Measurements from ENCODE around the gene EZR. TPM values are rescaled to one million over a fixed set of nuclear protein-coding genes. Genes with fewer than 3 reads are reported as not detected.

Gene EZR
- total RNA-seq, 3 donors from 2014 or later, result 315 to 327 (median 324) TPM

GRCh38 chr6:158753811-158754210 is 65.4 kb downstream of the EZR start:
- H3K36me3 Mint-ChIP-seq (ENCODE audit: insufficient read depth), result peaks cover 31% of the 10 kb centered on the region
- no peak for ATAC-seq
- no peaks in the 10 kb centered on the region for H3K4me1 Mint-ChIP-seq (ENCODE audit: low read depth)

GRCh38 chr6:158752613-158753012 is 66.6 kb downstream of the EZR start:
- DNase-seq, result no peak
- Mint-ChIP-seq H3K9me3 (no peaks in the 10 kb centered on the region), H3K4me1 (ENCODE audit: low read depth) (no peaks in the 10 kb centered on the region), H3K36me3 (ENCODE audit: insufficient read depth) (peaks cover 32% of the 10 kb centered on the region), H3K27me3 (ENCODE audit: low read depth) (no peaks in the 10 kb centered on the region), H3K4me3 (no peak overlapping the region)
- ATAC-seq, result no peak

More at GRCh38 chr6:158753811-158754210, 65.4 kb downstream of the EZR start:
- no peak for DNase-seq
- Mint-ChIP-seq H3K27me3 (ENCODE audit: low read depth) (no peaks in the 10 kb centered on the region), H3K9me3 (no peaks in the 10 kb centered on the region), H3K4me3 (no peak overlapping the region)

GRCh38 chr6:158751921-158752320 is 67.2 kb downstream of the EZR start:
- ATAC-seq, result no peak
- no peaks in the 10 kb centered on the region for H3K27me3 Mint-ChIP-seq (ENCODE audit: low read depth)
- H3K4me1 Mint-ChIP-seq (ENCODE audit: low read depth), result no peaks in the 10 kb centered on the region
- no peak for DNase-seq
- no peaks in the 10 kb centered on the region for H3K9me3 Mint-ChIP-seq
- peaks cover 30% of the 10 kb centered on the region for H3K36me3 Mint-ChIP-seq (ENCODE audit: insufficient read depth)
- no peak overlapping the region for H3K4me3 Mint-ChIP-seq

GRCh38 chr6:158751224-158751623 is 67.9 kb downstream of the EZR start:
- ATAC-seq (no peak), DNase-seq (no peak)
- H3K27me3 Mint-ChIP-seq (ENCODE audit: low read depth), result no peaks in the 10 kb centered on the region
- no peaks in the 10 kb centered on the region for H3K9me3 Mint-ChIP-seq
- peaks cover 30% of the 10 kb centered on the region for H3K36me3 Mint-ChIP-seq (ENCODE audit: insufficient read depth)
- no peak overlapping the region for H3K4me3 Mint-ChIP-seq
- H3K4me1 Mint-ChIP-seq (ENCODE audit: low read depth), result no peaks in the 10 kb centered on the region

- no peaks in the 10 kb centered on the region for H3K27me3 Mint-ChIP-seq (ENCODE audit: low read depth)
- peaks cover 34% of the 10 kb centered on the region for H3K36me3 Mint-ChIP-seq (ENCODE audit: insufficient read depth)
- no peaks in the 10 kb centered on the region for H3K9me3 Mint-ChIP-seq
- no peak overlapping the region for H3K4me3 Mint-ChIP-seq
- no peaks in the 10 kb centered on the region for H3K4me1 Mint-ChIP-seq (ENCODE audit: low read depth)
- ATAC-seq (no peak), DNase-seq (no peak)
Measured at GRCh38 chr6:158744986-158745430, 74.2 kb downstream of the EZR start.

DNA sequence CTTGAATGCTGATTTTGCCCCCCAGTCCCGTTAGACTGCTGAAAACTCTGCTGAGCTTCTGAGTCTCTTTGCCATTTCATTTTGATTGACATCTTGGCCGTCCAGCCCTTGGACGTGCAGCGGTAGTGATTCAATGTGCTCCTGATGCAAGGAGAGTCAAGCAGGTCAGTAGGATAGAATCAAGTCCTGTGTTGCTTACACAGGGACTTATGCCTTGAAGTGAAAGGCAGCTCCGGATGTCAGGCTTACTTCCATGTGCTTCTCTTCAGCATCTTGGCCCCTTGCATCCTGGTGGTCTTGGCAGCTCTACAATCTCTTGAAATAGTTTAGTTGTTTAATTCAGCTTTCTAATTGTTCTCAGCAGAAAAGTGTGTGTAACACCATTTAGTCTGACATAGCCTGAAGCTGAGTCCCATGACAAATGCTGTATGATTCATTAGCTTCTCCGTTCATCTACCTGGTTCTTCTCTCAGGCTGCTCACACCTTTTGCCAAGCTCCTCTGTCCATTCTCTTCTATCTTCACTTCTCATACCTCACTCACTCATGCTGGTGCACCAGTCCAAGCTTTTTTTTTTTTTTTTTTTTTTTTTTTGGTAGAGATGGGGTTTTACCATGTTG is 76.0 kb downstream of the EZR start:
- H3K4me1 Mint-ChIP-seq (ENCODE audit: low read depth), result no peaks in the 10 kb centered on the region

DNA sequence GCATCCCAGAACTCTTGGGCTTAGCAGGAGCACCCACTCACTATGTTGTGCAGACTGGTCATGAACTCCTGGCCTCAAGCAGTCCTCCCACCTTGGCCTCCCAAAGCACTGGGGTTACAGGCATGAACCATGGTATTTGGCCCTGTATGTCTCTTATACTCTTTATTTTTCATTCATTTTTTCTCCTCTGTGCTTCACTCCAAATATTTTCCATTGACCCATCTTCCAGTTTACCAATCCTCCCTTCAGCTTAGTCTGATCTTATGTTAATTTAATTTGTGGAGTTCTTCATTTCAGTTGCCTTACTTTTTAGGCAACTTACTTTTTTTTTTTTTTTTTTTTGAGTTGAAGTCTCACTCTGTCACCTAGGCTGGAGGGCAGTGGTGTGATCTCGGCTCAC is 79.5 kb downstream of the EZR start:
- no peaks in the 10 kb centered on the region for H3K4me1 Mint-ChIP-seq (ENCODE audit: low read depth)
- ATAC-seq (no peak), DNase-seq (no peak)
- peaks cover 44% of the 10 kb centered on the region for H3K36me3 Mint-ChIP-seq (ENCODE audit: insufficient read depth)
- peaks cover 16% of the 10 kb centered on the region for H3K9me3 Mint-ChIP-seq
- no peak overlapping the region for H3K4me3 Mint-ChIP-seq
- H3K27me3 Mint-ChIP-seq (ENCODE audit: low read depth), result no peaks in the 10 kb centered on the region

More for the DNA sequence above, 76.0 kb downstream of the EZR start:
- H3K27me3 Mint-ChIP-seq (ENCODE audit: low read depth), result no peaks in the 10 kb centered on the region
- H3K9me3 Mint-ChIP-seq, result peaks cover 15% of the 10 kb centered on the region
- ATAC-seq (no peak), DNase-seq (no peak)
- peaks cover 45% of the 10 kb centered on the region for H3K36me3 Mint-ChIP-seq (ENCODE audit: insufficient read depth)
- H3K4me3 Mint-ChIP-seq, result no peak overlapping the region

DNA sequence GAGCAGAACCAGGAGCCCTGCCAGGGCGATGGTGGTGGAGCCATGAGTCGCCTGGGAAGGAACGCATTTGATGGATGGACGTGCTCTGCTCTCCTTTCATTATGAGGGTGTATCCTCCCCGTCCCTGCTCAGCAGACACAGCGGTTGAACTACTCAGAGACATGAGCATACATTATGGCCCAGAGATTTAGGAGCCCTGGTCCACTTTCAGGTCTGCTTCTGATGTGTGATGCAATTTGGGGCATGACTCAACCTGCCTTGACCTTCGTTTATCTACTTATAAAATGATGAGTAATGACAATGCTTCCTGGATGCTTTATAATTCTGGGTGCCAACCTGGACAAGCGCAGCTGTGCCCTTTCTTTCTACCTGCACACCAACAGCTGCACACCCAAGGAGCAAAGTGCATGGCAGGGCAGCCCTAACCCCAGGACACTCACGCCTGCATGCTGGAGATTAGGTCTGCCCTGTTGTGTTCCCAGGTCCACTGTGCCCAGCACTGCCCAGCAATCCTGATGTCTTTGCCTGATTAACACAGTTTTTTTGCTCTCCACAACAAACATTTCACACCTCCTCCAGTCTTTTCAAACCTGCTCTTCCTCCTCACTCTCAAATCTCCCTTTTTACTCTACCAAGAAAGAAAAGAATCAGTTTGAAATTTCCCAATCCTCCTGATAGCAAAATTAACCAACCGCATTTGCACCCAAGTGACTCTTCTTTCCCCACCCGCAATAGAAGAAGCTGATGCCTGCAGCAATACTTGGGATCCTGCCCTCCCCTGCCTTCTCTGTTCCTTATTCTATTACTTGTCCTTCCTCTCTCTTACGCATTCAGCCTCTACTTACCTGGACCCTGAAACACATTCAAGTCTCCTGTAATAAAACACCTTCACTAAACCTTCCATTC is 81.2 kb downstream of the EZR start:
- H3K9me3 Mint-ChIP-seq, result peaks cover 16% of the 10 kb centered on the region
- no peak for ATAC-seq
- no peaks in the 10 kb centered on the region for H3K4me1 Mint-ChIP-seq (ENCODE audit: low read depth)
- H3K36me3 Mint-ChIP-seq (ENCODE audit: insufficient read depth), result peaks cover 44% of the 10 kb centered on the region
- no peaks in the 10 kb centered on the region for H3K27me3 Mint-ChIP-seq (ENCODE audit: low read depth)
- no peak overlapping the region for H3K4me3 Mint-ChIP-seq
- no peak for DNase-seq

DNA sequence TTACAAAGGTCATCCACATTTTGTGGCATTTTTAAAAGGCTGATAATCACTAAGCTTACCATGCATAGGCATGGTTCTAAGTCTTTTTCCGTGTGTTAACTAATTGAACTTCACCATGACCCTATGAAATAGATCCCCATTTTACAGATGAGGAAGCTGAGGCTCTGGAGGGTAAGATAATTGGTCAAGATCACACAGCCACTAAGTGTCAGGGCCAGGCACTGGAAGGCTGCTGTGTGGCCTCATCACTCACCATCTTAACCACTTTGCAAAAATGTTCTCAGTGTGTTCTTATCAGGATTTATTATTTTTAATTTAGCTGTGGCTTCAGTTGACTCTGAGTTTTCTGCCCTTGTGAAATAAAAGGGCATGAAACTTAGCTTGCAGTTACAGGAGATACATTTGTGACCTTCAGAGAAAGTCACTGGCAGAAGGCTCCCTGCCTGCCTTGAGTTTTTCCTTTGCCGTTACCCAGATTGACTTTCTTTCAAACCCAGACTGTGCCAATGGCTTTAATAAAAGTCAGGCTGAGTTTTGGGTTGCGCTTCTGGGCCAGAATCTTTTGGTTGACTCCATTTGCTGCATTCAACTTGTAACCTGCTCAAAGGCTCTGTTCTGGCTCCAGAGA is 82.0 kb downstream of the EZR start:
- Mint-ChIP-seq H3K36me3 (ENCODE audit: insufficient read depth) (peaks cover 48% of the 10 kb centered on the region), H3K9me3 (peaks cover 16% of the 10 kb centered on the region), H3K4me1 (ENCODE audit: low read depth) (no peaks in the 10 kb centered on the region), H3K27me3 (ENCODE audit: low read depth) (no peaks in the 10 kb centered on the region), H3K4me3 (no peak overlapping the region)
- no peak for DNase-seq
- no peak for ATAC-seq

DNA sequence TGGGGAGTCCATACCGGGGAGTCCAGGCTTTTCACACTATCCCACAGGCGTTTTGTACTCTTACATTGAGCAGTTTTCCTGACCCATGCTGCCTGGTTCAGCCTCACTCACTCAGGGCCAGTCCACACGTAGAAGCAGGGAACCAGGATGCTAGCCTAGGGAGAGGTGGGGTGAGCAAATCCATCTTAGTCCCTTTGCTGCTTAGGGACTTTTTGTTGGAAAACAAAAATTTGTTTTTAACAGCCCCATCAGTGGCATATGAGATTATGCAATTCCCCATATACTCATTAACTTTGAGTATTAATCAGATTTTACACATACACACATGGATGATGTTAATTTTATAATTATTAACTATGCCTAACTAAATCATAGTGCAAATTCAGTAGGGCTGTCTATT is 84.2 kb downstream of the EZR start:
- no peak for ATAC-seq
- H3K27me3 Mint-ChIP-seq (ENCODE audit: low read depth), result no peaks in the 10 kb centered on the region
- peaks cover 16% of the 10 kb centered on the region for H3K9me3 Mint-ChIP-seq
- no peak for DNase-seq
- no peak overlapping the region for H3K4me3 Mint-ChIP-seq
- peaks cover 56% of the 10 kb centered on the region for H3K36me3 Mint-ChIP-seq (ENCODE audit: insufficient read depth)
- no peaks in the 10 kb centered on the region for H3K4me1 Mint-ChIP-seq (ENCODE audit: low read depth)

- Mint-ChIP-seq H3K36me3 (ENCODE audit: insufficient read depth) (peaks cover 49% of the 10 kb centered on the region), H3K4me3 (no peak overlapping the region), H3K27me3 (ENCODE audit: low read depth) (no peaks in the 10 kb centered on the region), H3K4me1 (ENCODE audit: low read depth) (no peaks in the 10 kb centered on the region), H3K9me3 (no peaks in the 10 kb centered on the region)
- no peak for DNase-seq
- ATAC-seq, result no peak
Measured at GRCh38 chr6:158730541-158730907, 88.6 kb downstream of the EZR start.

DNA sequence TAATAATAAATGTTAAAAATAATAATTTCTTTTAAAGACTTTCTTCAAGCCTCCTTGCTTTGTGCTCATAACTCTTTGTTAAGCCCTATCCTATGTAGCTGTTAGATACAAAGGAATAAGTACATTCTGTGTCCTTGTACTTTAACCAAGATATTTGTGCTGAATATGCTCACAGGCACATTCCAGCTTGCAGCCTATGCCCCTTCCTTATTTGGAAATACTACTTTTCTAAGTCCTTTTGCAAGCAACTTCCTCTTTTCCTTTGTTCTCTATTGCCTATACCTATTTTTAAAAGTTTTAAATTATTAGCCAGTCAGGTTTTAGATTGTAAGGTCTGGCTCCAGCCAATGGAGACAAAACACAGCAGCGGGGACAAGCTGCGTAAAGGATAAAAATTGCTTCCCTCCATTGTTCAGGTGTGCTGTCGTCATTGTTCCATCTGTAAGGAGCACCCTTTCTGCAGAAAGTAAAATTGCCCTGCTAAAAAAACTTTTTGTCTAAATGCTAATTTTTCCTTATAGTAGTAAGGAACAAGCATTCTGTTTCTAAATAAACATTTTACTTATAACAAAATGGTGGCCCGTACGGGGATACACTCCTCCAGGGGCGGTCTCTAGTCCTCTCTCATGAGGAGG is 89.1 kb downstream of the EZR start:
- Mint-ChIP-seq H3K36me3 (ENCODE audit: insufficient read depth) (peaks cover 49% of the 10 kb centered on the region), H3K4me1 (ENCODE audit: low read depth) (no peaks in the 10 kb centered on the region), H3K4me3 (no peak overlapping the region), H3K27me3 (ENCODE audit: low read depth) (no peaks in the 10 kb centered on the region), H3K9me3 (no peaks in the 10 kb centered on the region)
- DNase-seq (no peak), ATAC-seq (no peak)

GRCh38 chr6:158725704-158726103 is 93.5 kb downstream of the EZR start:
- Mint-ChIP-seq H3K27me3 (ENCODE audit: low read depth) (no peaks in the 10 kb centered on the region), H3K9me3 (no peaks in the 10 kb centered on the region), H3K4me3 (no peak overlapping the region), H3K36me3 (ENCODE audit: insufficient read depth) (peaks cover 37% of the 10 kb centered on the region), H3K4me1 (ENCODE audit: low read depth) (peaks cover 13% of the 10 kb centered on the region)
- DNase-seq (no peak), ATAC-seq (no peak)

DNA sequence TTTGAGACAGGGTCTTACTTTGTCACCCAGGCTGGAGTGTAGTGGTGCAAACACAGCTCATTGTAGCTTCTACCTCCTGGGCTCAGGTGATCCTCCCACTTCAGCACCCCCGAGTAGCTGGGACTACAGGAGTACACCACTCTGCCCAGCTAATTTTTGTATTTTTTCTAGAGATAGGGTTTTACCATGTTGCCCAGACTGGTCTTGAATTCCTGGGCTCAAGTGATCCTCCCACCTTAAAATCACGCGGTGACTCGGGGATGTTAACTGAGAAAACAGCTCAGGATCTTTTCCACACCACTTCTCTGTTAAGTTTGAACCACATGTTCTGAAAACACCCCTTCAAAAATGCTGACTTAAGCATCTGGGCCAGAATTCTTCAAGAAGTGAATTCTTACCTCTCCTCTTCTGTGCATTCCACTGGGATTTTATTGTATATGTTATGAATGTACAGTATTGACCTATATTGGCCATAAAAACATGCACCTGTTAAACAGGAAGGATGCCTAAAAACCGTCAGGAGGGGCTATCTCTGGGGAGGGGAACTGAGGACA is 96.9 kb downstream of the EZR start:
- Mint-ChIP-seq H3K4me3 (no peak overlapping the region), H3K9me3 (no peaks in the 10 kb centered on the region), H3K27me3 (ENCODE audit: low read depth) (no peaks in the 10 kb centered on the region), H3K36me3 (ENCODE audit: insufficient read depth) (peaks cover 41% of the 10 kb centered on the region), H3K4me1 (ENCODE audit: low read depth) (peaks cover 45% of the 10 kb centered on the region)
- DNase-seq (no peak), ATAC-seq (no peak)

All from activated T-cell treated with anti-CD3 and anti-CD28 coated beads, Interleukin-2, amount 50 U/mL, for 4 hours (primary cell).